ENCODE data around the gene LRMDA. TPM values are rescaled to one million over a fixed set of nuclear protein-coding genes. Genes with fewer than 3 reads are reported as not detected.

Gene LRMDA
- total RNA-seq, 3 donors from 2014 or later = 8.3 to 17.1 (median 11.1) TPM

DNA sequence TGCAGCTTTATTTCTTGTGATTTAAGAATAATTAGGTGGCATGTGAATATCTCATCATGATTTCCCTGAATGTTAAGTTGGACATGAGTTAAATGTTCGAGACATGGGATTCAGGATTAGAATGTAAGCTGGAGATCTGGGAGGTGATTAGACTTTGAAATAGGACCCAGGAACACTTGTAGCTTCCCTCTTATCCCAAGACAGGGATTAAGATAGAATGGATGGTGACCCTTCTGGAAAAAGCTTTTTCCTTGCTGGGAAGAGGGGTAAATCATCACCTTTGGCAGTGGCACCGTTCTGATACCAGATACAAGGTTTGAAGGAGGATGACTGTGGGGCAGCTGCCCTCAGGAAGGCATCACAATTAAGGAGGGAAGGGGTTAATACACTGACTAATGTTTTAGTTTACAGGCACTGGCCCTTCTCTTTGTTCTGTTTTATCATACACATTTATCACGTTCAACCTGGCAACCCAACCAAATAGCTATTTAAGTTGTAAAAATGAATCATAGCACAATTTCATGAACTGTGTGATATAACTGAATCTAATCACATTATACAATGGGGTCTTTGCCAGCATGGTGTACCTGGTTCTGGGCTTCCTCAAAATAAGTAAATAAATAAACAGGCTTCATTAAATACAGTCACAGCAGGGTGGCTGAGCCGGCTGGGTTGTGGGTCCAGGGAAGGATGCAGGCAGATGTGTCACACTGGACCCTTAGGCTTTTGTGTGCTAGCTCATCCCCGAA, 212.7 kb downstream of the LRMDA start:
- H3K4me3 ChIP-seq = no peak overlapping the region
- no peaks in the 10 kb centered on the region for H3K9me3 ChIP-seq
- H3K27ac ChIP-seq = no peak overlapping the region
- H3K4me1 ChIP-seq = no peaks in the 10 kb centered on the region
- intact Hi-C loops (cut with DNase I; ENCODE audit: low total_unique reads) = no loop called here
- H3K36me3 ChIP-seq = no peaks in the 10 kb centered on the region
- no peak for DNase-seq (ENCODE audit: low spot score in 2 of 2)
- no peaks in the 10 kb centered on the region for H3K27me3 ChIP-seq
- TF ChIP-seq, protein P1, sequence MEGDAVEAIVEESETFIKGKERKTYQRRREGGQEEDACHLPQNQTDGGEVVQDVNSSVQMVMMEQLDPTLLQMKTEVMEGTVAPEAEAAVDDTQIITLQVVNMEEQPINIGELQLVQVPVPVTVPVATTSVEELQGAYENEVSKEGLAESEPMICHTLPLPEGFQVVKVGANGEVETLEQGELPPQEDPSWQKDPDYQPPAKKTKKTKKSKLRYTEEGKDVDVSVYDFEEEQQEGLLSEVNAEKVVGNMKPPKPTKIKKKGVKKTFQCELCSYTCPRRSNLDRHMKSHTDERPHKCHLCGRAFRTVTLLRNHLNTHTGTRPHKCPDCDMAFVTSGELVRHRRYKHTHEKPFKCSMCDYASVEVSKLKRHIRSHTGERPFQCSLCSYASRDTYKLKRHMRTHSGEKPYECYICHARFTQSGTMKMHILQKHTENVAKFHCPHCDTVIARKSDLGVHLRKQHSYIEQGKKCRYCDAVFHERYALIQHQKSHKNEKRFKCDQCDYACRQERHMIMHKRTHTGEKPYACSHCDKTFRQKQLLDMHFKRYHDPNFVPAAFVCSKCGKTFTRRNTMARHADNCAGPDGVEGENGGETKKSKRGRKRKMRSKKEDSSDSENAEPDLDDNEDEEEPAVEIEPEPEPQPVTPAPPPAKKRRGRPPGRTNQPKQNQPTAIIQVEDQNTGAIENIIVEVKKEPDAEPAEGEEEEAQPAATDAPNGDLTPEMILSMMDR (IDR thresholded peaks at IDR 0.05) = no peak
- no peak for TF ChIP-seq POLR2A (IDR thresholded peaks at IDR 0.05)
- no peak for TF ChIP-seq POLR2AphosphoS5 (IDR thresholded peaks at IDR 0.05)

DNA sequence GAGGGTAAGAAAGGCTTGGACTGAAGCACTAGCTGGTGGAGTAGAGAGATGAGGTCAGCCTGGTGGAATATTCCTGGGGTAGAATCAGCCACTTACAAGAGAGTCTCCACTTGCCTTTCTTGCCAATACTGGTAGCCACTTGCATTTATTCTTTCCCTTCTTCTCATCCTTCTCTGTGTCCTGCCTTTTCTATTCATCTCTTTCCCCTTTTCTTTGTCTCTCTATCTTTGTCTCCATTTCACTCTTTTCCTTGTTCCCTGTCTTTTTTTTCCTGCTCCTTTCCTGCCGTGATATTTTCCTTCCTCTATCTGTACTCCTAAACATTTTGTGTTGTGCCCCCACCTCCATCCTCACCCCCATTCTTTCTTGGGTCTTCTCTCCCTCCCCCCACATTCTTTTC, 214.3 kb downstream of the LRMDA start:
- intact Hi-C loops (cut with DNase I; ENCODE audit: low total_unique reads) = no loop called here
- TF ChIP-seq, protein P1 (IDR thresholded peaks at IDR 0.05) = no peak
- Histone ChIP-seq H3K27ac (no peak overlapping the region), H3K27me3 (no peaks in the 10 kb centered on the region), H3K36me3 (no peaks in the 10 kb centered on the region), H3K9me3 (no peaks in the 10 kb centered on the region), H3K4me1 (no peaks in the 10 kb centered on the region), H3K4me3 (no peak overlapping the region)
- no peak for DNase-seq (ENCODE audit: low spot score in 2 of 2)

DNA sequence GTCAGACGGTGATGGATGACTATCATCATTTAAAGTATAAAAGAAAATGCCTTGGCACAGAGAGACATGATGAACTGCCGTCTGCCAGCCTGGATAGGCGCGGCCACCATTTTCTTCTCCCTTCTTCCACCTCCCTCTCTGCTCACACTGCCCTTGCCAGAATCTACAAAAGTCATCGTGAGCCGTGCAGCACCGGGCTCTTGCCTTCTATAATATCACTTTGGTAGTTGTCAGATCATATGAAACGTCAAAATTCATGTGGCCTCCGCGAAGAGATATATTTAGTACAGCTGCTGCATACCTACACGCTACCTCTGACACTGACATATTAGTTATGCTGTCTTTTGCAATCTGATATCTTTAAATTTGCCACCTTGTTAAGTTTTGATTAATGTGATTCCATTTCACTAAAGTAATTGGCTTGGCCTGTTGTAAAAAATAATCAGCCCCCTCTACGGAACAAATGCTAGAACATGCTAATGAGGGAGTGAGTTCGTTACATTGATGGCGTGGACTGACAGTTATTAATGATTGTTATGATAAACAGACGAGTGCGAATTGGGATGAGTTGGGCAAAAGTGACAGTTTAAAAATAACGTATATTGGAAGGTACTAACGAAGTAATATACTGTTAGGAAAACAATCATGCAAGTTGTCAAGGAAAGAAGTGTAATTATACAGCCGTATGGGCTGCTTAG, 214.9 kb downstream of the LRMDA start:
- no peaks in the 10 kb centered on the region for H3K36me3 ChIP-seq
- no peak for DNase-seq (ENCODE audit: low spot score in 2 of 2)
- no peak overlapping the region for H3K27ac ChIP-seq
- no peaks in the 10 kb centered on the region for H3K4me1 ChIP-seq
- H3K27me3 ChIP-seq = no peaks in the 10 kb centered on the region
- H3K9me3 ChIP-seq = no peaks in the 10 kb centered on the region
- H3K4me3 ChIP-seq = no peak overlapping the region
- intact Hi-C loops (cut with DNase I; ENCODE audit: low total_unique reads) = no loop called here
- TF ChIP-seq POLR2A (IDR thresholded peaks at IDR 0.05) (no peak), POLR2AphosphoS5 (IDR thresholded peaks at IDR 0.05) (no peak)
- TF ChIP-seq, protein P1 (IDR thresholded peaks at IDR 0.05) = no peak

GRCh38 chr10:75646916-75647315, 215.5 kb downstream of the LRMDA start:
- TF ChIP-seq, protein P1 (IDR thresholded peaks at IDR 0.05) = no peak
- TF ChIP-seq POLR2AphosphoS5 (IDR thresholded peaks at IDR 0.05) (no peak), POLR2A (IDR thresholded peaks at IDR 0.05) (no peak)
- intact Hi-C loops (cut with DNase I; ENCODE audit: low total_unique reads) = no loop called here

GRCh38 chr10:75647675-75648074, 216.3 kb downstream of the LRMDA start:
- H3K27me3 ChIP-seq = no peaks in the 10 kb centered on the region
- no peak overlapping the region for H3K4me3 ChIP-seq
- TF ChIP-seq POLR2AphosphoS5 (IDR thresholded peaks at IDR 0.05) (no peak), POLR2A (IDR thresholded peaks at IDR 0.05) (no peak)
- TF ChIP-seq, protein P1 (IDR thresholded peaks at IDR 0.05) = no peak
- no peaks in the 10 kb centered on the region for H3K4me1 ChIP-seq
- H3K27ac ChIP-seq = no peak overlapping the region
- intact Hi-C loops (cut with DNase I; ENCODE audit: low total_unique reads) = no loop called here
- no peaks in the 10 kb centered on the region for H3K36me3 ChIP-seq
- no peak for DNase-seq (ENCODE audit: low spot score in 2 of 2)
- no peaks in the 10 kb centered on the region for H3K9me3 ChIP-seq

More at GRCh38 chr10:75646916-75647315, 215.5 kb downstream of the LRMDA start:
- Histone ChIP-seq H3K9me3 (no peaks in the 10 kb centered on the region), H3K27ac (no peak overlapping the region), H3K27me3 (no peaks in the 10 kb centered on the region), H3K4me1 (no peaks in the 10 kb centered on the region), H3K4me3 (no peak overlapping the region), H3K36me3 (no peaks in the 10 kb centered on the region)
- no peak for DNase-seq (ENCODE audit: low spot score in 2 of 2)
